Heart left ventricle (tissue), 16 donors: ENCODE measurements around the gene COLEC12. TPM values are rescaled to one million over a fixed set of nuclear protein-coding genes. Genes with fewer than 3 reads are reported as not detected.

Source experiments
- ATAC-seq, 4 donors: fragments of 200-7000 bp; cut with Tn5 transposase; one replicate each; pipeline ENCODE4 v1.9.1; 2020 to 2022; ENCODE audit warnings: moderate library complexity in 4 of 4, mild to moderate bottlenecking in 3 of 4, moderate number of reproducible peaks in 1 of 4
- DNase-seq, 5 donors: peaks; one replicate each; pipeline ENCODE4 v3.0.0-alpha.2; 2020
- H3K27ac ChIP-seq, 12 donors: fragments of 200-600 bp; sonication (generic) in 4 of 12; one replicate each; pipeline versions ENCODE4 v1.5.0 to v1.8.0; 2016 to 2022; ENCODE audit warnings: mild to moderate bottlenecking in 2 of 12
- H3K27me3 ChIP-seq, 9 donors: fragments of 200-600 bp; sonication (generic) in 2 of 9; one replicate each; pipeline versions ENCODE4 v1.5.1 to v1.8.0; 2016 to 2022; ENCODE audit warnings: mild to moderate bottlenecking in 3 of 9
- H3K36me3 ChIP-seq, 9 donors: fragments of 200-600 bp; sonication (generic) in 2 of 9; one replicate each; pipeline versions ENCODE4 v1.5.0 to v1.8.0; 2018 to 2022; ENCODE audit warnings: mild to moderate bottlenecking in 2 of 9
- H3K4me1 ChIP-seq, 12 donors: fragments of 200-600 bp; sonication (generic) in 4 of 12; one replicate each; pipeline versions ENCODE4 v1.5.0 to v1.8.0; 2016 to 2022; ENCODE audit warnings: mild to moderate bottlenecking in 3 of 12
- H3K4me3 ChIP-seq, 12 donors: fragments of 200-600 bp; sonication (generic) in 4 of 12; one replicate each; pipeline versions ENCODE4 v1.5.0 to v1.8.0; 2017 to 2022; ENCODE audit warnings: mild to moderate bottlenecking in 9 of 12, moderate library complexity in 4 of 12
- H3K9me3 ChIP-seq, 12 donors: fragments of 200-600 bp; sonication (generic) in 4 of 12; one replicate each; pipeline versions ENCODE4 v1.5.0 to v1.8.0; 2016 to 2022; ENCODE audit warnings: mild to moderate bottlenecking in 1 of 12
- CTCF ChIP-seq, 12 donors: fragments of 200-600 bp; sonication (generic) in 4 of 12; IDR thresholded peaks; one replicate each; pipeline versions ENCODE4 v1.5.0 to v1.8.0; 2018 to 2022; ENCODE audit warnings: antibody characterized with exemption in 12 of 12, mild to moderate bottlenecking in 5 of 12
- POLR2A ChIP-seq, 2 donors: fragments of 450-650 bp; IDR thresholded peaks; one replicate each; pipeline ENCODE4 v1.6.1; 2017; ENCODE audit warnings: antibody characterized with exemption in 2 of 2, mild to moderate bottlenecking in 2 of 2, moderate library complexity in 2 of 2
- WGBS, 4 donors: extraction: QIAGEN DNeasy Blood & Tissue Kit in 2 of 4; methylation state at CpG; one replicate each; pipeline versions ENCODE4 v1.1.5 to v1.1.7; 2013 to 2018; 5-methylcytosine and 5-hydroxymethylcytosine counted together
- intact Hi-C, 10 donors: fragments of 100-400 bp; cut with DNase I; formaldehyde crosslinking; loops; one replicate each; pipeline versions ENCODE4 v1.11.1 to v1.14.2; 2022
- polyA plus RNA-seq, 2 donors: library from polyadenylated mRNA; stranded (reverse); fragments of 200-250 nt; gene quantifications; one replicate each; pipeline ENCODE4 v1.2.3, GENCODE V29; 2013
- total RNA-seq, 9 donors: library from RNA; depleted of rRNA in 2 of 9; stranded (reverse); fragments of >200 nt in 2 of 9; fragmentation: NEBNext Ultra II Directional in 3 of 9; extraction: Animal tissue kit (Norgen Biotek cat#: 25700) in 3 of 9; gene quantifications; one replicate each; pipeline versions ENCODE4 v1.1.0 to v1.2.4, GENCODE V29; 2016 to 2023
- donor health status: ischemic (EF 13 %, LVEDD 7.1; RV severe dilation, severe dysfunction).
- donor health status: healthy with polysubstance abuse.
- donor health status: DM: no; HTN: yes; CAD: no.
- donor health status: DM: no; HTN: no; CAD: no.
- donor health status: ischemic (EF 25% LVEDD 6.9; RV normal size, moderate dysfunction).
- donor health status: ischemic (EF 25% LVEDD 5.7; RV mildly dilated, moderate dysfunction).
- donor health status: healthy.
- donor health status: DM: yes; HTN: yes; CAD: no.
- donor health status: ischemic (EF 35%, LVEDD 5.7; RV mildly dilated, moderate dysfunction).
- donor health status: nonischemic (EF 11% LVEDD 7.7; RV severe dilation, severe dysfunction).
- donor health status: DM: yes; HTN: yes; CAD: no.
- donor health status: PGD.
- donor health status: ischemic (EF 29% LVEDD 5.4; RV normal size, mild dysfunction).
- donor health status: nonischemic (EF 23%, LVEDD 6.1; RV moderate dilation, normal function).

The COLEC12 gene
- total and polyA plus RNA-seq, 11 donors = 2.2 to 35.9 (median 7.9) TPM

GRCh38 chr18:513826-514530, 13.5 kb upstream of the COLEC12 start:
- TF ChIP-seq POLR2A (IDR thresholded peaks at IDR 0.05) (no peak), CTCF (IDR thresholded peaks at IDR 0.05) (no peak)
- 92 to 94% (median 93%) methylated on average over 34 to 36 of the region's 36 CpGs for WGBS, 4 donors
- intact Hi-C loops = loop anchor here in 1 of 10 donors (10.0 kb wide), 1 partner anchor 91 kb away; no protein-coding TSS in a partner anchor
- no peak overlapping the region for H3K4me3 ChIP-seq
- no peak for DNase-seq
- no peaks in the 10 kb centered on the region for H3K27me3 ChIP-seq
- peak in 1 of 4 donors; percentile 24 for ATAC-seq
- H3K9me3 ChIP-seq = no peaks in the 10 kb centered on the region
- no peak overlapping the region for H3K27ac ChIP-seq
- no peaks in the 10 kb centered on the region for H3K36me3 ChIP-seq
- peaks cover 0 to 10% (median under 1%) of the 10 kb centered on the region in 12 donors for H3K4me1 ChIP-seq

GRCh38 chr18:512957-513356, 12.5 kb upstream of the COLEC12 start:
- no peak overlapping the region for H3K4me3 ChIP-seq
- H3K36me3 ChIP-seq = no peaks in the 10 kb centered on the region
- no peaks in the 10 kb centered on the region for H3K4me1 ChIP-seq
- 93 to 99% (median 95%) methylated on average over 7 to 9 of the region's 9 CpGs for WGBS, 4 donors
- TF ChIP-seq POLR2A (IDR thresholded peaks at IDR 0.05) = no peak
- no peak for TF ChIP-seq CTCF (IDR thresholded peaks at IDR 0.05)
- DNase-seq (no peak), ATAC-seq (no peak)
- intact Hi-C loops = loop anchor here in 1 of 10 donors (10.0 kb wide), 1 partner anchor 92 kb away; no protein-coding TSS in a partner anchor
- no peaks in the 10 kb centered on the region for H3K27me3 ChIP-seq
- no peak overlapping the region for H3K27ac ChIP-seq
- no peaks in the 10 kb centered on the region for H3K9me3 ChIP-seq

- Histone ChIP-seq H3K4me3 (no peak overlapping the region), H3K27ac (no peak overlapping the region), H3K9me3 (no peaks in the 10 kb centered on the region), H3K36me3 (no peaks in the 10 kb centered on the region), H3K4me1 (no peaks in the 10 kb centered on the region), H3K27me3 (no peaks in the 10 kb centered on the region)
- DNase-seq (no peak), ATAC-seq (no peak)
- TF ChIP-seq CTCF (IDR thresholded peaks at IDR 0.05) = no peak
- no peak for TF ChIP-seq POLR2A (IDR thresholded peaks at IDR 0.05)
- WGBS, 4 donors = 78 to 85% (median 85%) methylated on average over 3 of the region's 3 CpGs
- intact Hi-C loops = no loop called here
These were observed 8.3 kb upstream of the COLEC12 start for GRCh38 chr18:508835-509234.

- Histone ChIP-seq H3K9me3 (no peaks in the 10 kb centered on the region), H3K27me3 (no peaks in the 10 kb centered on the region), H3K27ac (no peak overlapping the region), H3K4me3 (no peak overlapping the region), H3K36me3 (no peaks in the 10 kb centered on the region), H3K4me1 (no peaks in the 10 kb centered on the region)
- DNase-seq (no peak), ATAC-seq (no peak)
- intact Hi-C loops = no loop called here
- 84 to 93% (median 88%) methylated on average over 3 of the region's 3 CpGs for WGBS, 4 donors
- TF ChIP-seq POLR2A (IDR thresholded peaks at IDR 0.05) = no peak
- TF ChIP-seq CTCF (IDR thresholded peaks at IDR 0.05) = no peak
These were observed 7.1 kb upstream of the COLEC12 start for GRCh38 chr18:507636-508035.
